GM04504 (cell line): ENCODE results near the gene PTX4.
"Not testable (repeated sequence)": the region's sequence is repeated elsewhere in the genome, so short reads cannot be mapped to it uniquely, and the experiment has no call there.

Experiments used
- DNase-seq: peaks from one replicate; pipeline ENCODE4 v3.0.0-alpha.2; 2012; ENCODE audit warnings: low read depth

Gene PTX4

DNA sequence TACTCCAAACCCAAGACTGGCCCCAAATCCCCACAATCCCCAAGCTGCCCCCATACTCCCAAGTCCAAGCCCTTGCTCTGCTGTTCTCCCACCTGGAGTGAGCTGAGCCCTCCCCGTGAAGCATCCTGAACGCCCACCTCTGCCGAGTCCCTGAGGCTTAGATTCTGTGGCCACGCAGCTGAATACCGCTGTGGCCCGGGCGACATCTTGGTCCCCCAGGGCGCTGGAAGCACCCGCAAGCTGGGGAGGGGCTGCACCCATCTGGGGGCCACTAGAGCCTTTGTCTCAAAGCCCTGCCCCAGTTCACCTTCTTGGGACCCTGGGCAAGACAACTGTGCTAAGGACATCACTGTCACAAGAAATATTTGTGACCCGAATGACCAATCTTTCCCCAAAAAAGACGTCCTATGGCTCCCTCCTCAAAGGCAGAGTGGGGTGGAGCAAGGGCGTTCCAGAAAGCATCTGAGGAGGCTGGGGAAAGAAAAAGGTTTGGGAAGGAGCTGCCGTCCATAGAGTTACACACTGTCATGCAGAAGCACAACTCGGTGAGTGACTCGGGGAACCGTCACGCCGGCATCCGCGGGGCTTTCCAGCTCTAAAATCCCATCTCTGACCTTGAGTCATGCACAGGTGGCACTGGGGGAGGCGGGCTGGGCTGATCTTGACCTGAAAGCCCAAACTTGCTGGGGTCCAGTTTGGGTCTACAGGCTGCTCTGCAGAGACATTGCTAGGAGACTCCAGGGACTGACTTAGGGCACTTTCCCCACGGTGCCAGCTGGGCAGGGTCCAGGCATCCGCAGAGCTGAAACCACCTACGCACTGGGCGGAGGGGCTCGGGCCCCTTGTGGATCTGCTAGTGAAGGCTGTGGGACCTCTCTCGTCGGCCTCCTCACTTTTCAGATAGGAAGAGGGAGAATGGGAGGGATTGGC is 6.6 kb downstream of the PTX4 start:
- no peak for DNase-seq

DNA sequence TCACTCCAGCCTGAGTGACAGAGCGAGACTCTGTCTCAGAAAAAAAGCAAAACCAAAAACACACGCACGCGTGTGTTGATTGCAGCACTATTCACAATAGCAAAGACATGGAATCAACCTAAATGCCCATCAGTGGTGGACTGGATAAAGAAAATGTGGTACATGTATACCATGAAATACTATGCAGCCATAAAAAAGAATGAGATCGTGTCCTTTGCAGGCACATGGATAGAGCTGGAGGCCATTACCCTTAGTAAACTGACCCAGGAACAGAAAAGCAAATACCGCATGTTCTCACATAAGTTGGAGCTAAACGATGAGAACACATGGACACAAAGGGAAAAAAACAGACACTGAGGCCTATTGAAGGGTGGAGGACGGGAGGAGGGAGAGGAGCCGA is 9.8 kb downstream of the PTX4 start:
- DNase-seq: not testable (repeated sequence)

GRCh38 chr16:1477033-1477432 is 11.7 kb downstream of the PTX4 start:
- no peak for DNase-seq

- no peak for DNase-seq
Measured at GRCh38 chr16:1475552-1476114, 13.1 kb downstream of the PTX4 start.

DNA sequence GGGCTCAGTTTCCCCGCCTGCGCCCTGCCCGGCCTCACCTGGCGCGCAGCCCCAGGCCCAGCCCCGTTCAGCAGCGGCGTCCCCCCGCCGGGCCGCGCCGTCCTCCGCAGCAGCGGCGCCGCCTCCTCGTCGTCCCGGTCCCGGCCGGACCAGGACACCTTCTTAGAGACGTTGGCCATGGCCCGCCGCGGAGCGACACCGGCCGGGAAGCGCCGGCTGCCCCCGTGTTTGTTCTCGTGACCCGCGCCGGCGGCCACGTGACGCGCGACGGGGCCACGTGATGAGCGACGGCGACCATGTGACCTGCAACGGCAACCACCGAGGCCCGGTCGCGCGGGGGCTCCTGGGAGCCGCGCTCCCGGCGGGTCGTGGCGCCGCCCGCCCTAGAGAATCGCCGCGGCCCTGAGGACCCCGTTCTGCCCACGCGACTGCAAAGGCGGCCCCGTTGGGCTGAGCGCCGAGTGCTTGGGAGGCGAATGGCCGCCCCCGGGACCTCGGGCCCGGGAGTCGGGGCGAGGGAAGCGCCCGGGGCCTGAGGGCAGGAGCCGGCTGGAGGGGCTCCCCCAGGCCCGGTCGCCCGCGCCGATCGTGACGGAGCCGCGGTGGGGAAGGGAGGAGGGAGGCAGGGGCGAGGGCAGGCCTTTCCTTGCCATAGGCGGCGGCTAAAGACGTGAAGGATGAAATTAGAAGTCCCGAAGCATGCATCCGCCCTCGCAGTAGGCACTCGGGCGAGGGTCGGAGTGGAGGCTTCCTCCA is 13.8 kb downstream of the PTX4 start, which contains the start of gene CLCN7:
Gene CLCN7, minus strand, starts transcription at position 233 of the 756 bp plus-strand sequence. Its CDS starts 54 bp downstream, at position 179.
- peak; percentile 66 for DNase-seq

GRCh38 chr16:1474082-1474795 is 14.5 kb downstream of the PTX4 start:
- DNase-seq: no peak

GRCh38 chr16:1472974-1473373 is 15.8 kb downstream of the PTX4 start:
- DNase-seq: no peak

DNA sequence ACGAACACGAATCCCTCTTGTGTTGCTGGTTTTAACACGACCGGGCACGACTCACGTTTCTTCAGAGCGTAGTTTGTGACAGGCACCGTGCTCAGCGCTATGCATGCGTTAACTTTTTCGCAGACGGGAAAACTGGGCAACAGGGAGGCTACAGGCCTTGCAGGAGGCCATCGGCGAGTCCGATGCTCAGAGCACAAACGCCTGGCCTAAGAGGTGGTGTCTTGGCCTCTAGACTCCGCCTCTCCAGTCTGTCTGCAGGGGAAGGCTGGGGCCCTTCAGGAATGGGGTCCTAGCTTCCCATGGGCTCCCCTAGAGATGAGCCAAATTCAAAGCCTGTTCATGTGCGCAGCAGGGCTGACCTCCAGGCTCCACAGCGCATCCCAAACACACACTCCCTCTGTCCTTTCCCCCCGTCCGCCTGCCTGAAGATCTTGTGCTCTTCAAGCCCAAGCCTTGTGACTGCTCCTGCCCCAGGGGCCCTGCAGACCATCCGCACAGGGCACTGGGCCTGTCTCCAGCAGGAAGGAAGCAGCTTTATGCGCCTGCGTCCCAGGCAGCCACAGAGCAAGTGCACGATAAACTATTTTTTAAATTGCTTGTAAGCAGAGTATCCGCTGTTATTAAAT is 17.1 kb downstream of the PTX4 start:
- no peak for DNase-seq

DNA sequence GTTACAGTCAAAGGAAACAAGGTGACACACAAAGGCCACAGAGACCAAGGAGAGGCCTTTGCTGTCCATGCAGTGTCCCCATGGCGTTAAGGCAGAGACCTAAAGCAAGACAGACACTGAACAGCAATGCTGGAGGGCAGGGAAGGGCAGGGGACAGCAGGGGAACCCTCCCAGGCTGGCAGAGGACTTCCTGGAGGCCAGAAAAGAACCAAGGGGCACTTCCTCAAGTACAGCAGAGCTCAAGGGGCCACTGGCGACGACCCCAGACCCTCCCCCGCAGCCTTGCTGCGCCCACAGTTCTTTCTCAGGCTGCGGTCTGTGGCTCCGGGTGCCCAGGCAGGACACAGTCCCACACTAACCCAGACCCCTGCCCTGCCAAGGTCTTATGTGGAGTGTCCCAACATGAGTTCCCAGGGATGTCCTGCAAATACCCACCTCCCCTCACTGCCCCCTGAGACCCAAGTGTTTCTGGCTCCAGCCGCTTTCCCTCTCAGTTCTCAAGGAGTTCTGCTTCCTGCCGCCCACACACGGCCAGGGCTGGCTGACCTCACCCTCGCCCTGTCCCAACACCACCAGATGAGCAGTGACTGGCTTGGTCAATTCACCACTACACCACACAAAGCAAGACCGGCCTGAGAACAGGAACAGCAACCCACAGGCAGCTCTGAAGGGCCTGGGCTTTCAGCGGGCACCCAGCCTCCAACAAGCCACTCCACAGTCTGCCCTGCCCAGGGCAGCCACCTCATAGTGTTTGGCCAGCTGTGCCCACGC is 18.1 kb downstream of the PTX4 start:
- DNase-seq: no peak

GRCh38 chr16:1469693-1470201 is 19.0 kb downstream of the PTX4 start:
- no peak for DNase-seq

DNA sequence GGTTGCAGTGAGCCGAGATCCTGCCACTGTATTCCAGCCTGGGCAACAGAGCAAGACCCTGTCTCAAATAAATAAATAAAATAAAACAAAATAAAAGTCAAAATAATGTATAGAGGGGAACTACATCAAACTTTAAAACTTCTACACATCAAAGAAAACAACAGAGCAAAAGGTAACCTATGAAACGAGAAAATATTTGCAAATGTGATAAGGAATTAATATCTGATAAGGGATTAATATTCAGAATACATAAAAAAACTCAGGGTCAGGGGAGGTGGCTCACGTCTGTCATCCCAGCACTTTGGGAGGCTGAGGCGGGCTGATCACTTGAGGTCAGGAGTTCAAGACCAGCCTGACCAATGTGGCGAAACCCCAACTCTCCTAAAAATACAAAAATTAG is 19.6 kb downstream of the PTX4 start:
- DNase-seq: not testable (repeated sequence)

DNA sequence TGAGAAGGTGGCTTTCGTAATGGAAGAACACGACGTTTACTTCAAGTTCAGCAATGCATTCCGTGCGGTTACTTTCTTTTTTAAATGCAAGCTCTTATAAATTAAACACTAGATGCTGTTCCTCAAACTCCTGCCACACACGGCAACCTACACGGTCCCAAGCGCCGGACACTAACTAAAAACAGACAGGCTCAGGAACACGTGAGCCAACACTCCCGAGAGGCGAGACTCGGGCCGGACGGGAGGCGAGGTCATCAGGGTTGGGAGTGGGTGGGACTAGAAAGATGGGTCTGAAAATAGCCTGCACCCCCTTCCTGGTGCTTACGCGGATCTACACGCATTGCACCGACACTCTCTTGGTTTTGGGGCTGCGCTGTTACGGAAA is 20.3 kb downstream of the PTX4 start:
- no peak for DNase-seq

DNA sequence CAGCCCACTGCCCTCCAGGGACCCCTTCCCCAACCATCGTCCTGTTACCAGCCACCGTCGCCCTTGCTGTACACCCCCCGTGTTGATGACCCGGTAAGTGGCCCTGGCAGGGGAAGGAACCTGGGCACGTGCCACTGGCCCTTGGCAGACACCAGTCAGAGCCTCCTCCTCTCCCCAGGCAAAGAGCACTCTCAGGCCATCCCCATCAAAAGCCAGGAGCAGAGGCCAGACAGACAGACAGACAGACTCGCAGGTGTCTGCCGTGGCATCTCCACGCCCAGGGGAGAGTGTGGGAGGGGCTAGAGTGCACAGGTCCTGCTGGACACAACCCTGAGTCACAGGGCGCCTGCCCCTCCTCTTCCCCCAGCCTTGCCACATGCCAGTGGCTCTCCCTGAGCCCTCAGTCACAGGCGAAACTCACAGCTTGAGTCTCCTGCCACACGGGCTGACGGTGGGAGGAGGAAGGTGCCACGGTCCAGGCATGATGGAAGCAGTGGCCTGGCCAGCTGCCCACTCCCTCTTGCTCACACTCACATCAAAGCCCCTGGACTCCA is 21.7 kb downstream of the PTX4 start:
- DNase-seq: no peak

DNA sequence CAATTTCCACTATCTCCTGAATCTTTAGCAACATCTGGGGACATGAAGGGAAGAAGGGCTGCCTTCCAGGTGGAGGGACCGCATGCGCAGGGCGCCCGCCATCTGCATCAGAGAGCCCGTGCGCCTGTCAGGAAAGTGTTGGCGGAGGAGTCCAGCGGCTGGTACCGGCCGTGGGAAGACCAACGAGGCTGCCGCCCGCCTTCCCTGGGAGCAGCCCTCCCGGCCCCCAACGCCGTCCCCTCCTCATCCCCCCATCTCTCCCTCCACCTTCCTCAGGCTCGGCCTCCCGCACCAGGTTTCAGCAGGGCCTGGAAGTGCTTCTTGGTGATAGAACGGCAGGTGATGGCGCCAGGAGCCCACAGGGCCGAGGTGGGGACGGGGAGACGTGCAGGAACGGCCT is 22.7 kb downstream of the PTX4 start:
- no peak for DNase-seq

- DNase-seq: no peak
Measured at GRCh38 chr16:1465567-1465915, 23.2 kb downstream of the PTX4 start.

GRCh38 chr16:1464894-1465566 is 23.7 kb downstream of the PTX4 start:
- DNase-seq: no peak

GRCh38 chr16:1464196-1464893 is 24.4 kb downstream of the PTX4 start:
- no peak for DNase-seq

- DNase-seq: no peak
Measured at GRCh38 chr16:1461146-1461545, 27.6 kb downstream of the PTX4 start.

GRCh38 chr16:1460602-1461138 is 28.1 kb downstream of the PTX4 start:
- no peak for DNase-seq
